ENCODE measurements around the gene TRRAP.

TRRAP gene

GRCh38 chr7:99027241-99027640, 148.9 kb downstream of the TRRAP start:
- DNase-seq (ENCODE audit: low read depth in 2 of 2): peak in 1 of 2 donors; percentile 66
- TF ChIP-seq CTCF (IDR thresholded peaks at IDR 0.05; ENCODE audit: low read depth, low read length): no peak
- no peak overlapping the region for H3K4me3 ChIP-seq (replicated peaks in 1 of 2; ENCODE audit: low read depth in 2 of 2, low read length in 2 of 2)

GRCh38 chr7:99027841-99028240, 149.5 kb downstream of the TRRAP start:
- no peak for TF ChIP-seq CTCF (IDR thresholded peaks at IDR 0.05; ENCODE audit: low read depth, low read length)
- DNase-seq (ENCODE audit: low read depth in 2 of 2): no peak
- no peak overlapping the region for H3K4me3 ChIP-seq (replicated peaks in 1 of 2; ENCODE audit: low read depth in 2 of 2, low read length in 2 of 2)

GRCh38 chr7:99028261-99028973, 150.1 kb downstream of the TRRAP start:
- no peak overlapping the region for H3K4me3 ChIP-seq (replicated peaks in 1 of 2; ENCODE audit: low read depth in 2 of 2, low read length in 2 of 2)
- TF ChIP-seq CTCF (IDR thresholded peaks at IDR 0.05; ENCODE audit: low read depth, low read length): no peak
- DNase-seq (ENCODE audit: low read depth in 2 of 2): no peak

- peak; percentile 33 to 44 for DNase-seq (ENCODE audit: low read depth in 2 of 2)
- H3K4me3 ChIP-seq (replicated peaks in 1 of 2; ENCODE audit: low read depth in 2 of 2, low read length in 2 of 2): no peak overlapping the region
- no peak for TF ChIP-seq CTCF (IDR thresholded peaks at IDR 0.05; ENCODE audit: low read depth, low read length)
Observed at GRCh38 chr7:99029466-99030435, 151.4 kb downstream of the TRRAP start.

- TF ChIP-seq CTCF (IDR thresholded peaks at IDR 0.05; ENCODE audit: low read depth, low read length): no peak
- no peak overlapping the region for H3K4me3 ChIP-seq (replicated peaks in 1 of 2; ENCODE audit: low read depth in 2 of 2, low read length in 2 of 2)
- no peak for DNase-seq (ENCODE audit: low read depth in 2 of 2)
Observed at GRCh38 chr7:99030457-99030856, 152.1 kb downstream of the TRRAP start.

GRCh38 chr7:99030951-99031350, 152.6 kb downstream of the TRRAP start:
- DNase-seq (ENCODE audit: low read depth in 2 of 2): peak in 1 of 2 donors; percentile 60
- TF ChIP-seq CTCF (IDR thresholded peaks at IDR 0.05; ENCODE audit: low read depth, low read length): no peak
- H3K4me3 ChIP-seq (replicated peaks in 1 of 2; ENCODE audit: low read depth in 2 of 2, low read length in 2 of 2): no peak overlapping the region

Measured in cardiac fibroblast (primary cell).